Activated CD8-positive, alpha-beta memory T cell treated with anti-CD3 and anti-CD28 coated beads for 1 hour (primary cell): ENCODE measurements around the gene LY86.

Source experiments
- DNase-seq, 2 donors: peaks; one replicate each; pipeline ENCODE4 v3.0.0-alpha.2; 2020; ENCODE audit warnings: low read depth in 1 of 2; ENCODE audit errors: extremely low read depth in 1 of 2

Gene LY86

GRCh38 chr6:6700407-6701270 lies 112.1 kb downstream of the LY86 start:
- no peak for DNase-seq

GRCh38 chr6:6701864-6702263 lies 113.3 kb downstream of the LY86 start:
- DNase-seq: no peak

- no peak for DNase-seq
Measured at GRCh38 chr6:6703699-6704098, 115.2 kb downstream of the LY86 start.
